ENCODE results near the gene SNURF.
A peak's percentile ranks its signal among the peaks of the same experiment; 100 is the strongest.
"Not testable (repeated sequence)": the region's sequence is repeated elsewhere in the genome, so short reads cannot be mapped to it uniquely, and the experiment has no call there.

SNURF gene

GRCh38 chr15:24956111-24956838, 1.5 kb downstream of the SNURF start:
- DNase-seq (ENCODE audit: low read depth): peak; percentile 63
- peak overlapping the region; percentile 91 for H3K4me3 ChIP-seq (ENCODE audit: low read length)
- TF ChIP-seq CTCF (conservative IDR thresholded peaks at IDR 0.05; ENCODE audit: low read length): no peak

- TF ChIP-seq CTCF (conservative IDR thresholded peaks at IDR 0.05; ENCODE audit: low read length): no peak
- H3K4me3 ChIP-seq (ENCODE audit: low read length): no peak overlapping the region
- no peak for DNase-seq (ENCODE audit: low read depth)
These were observed 2.9 kb downstream of the SNURF start for GRCh38 chr15:24957691-24958090.

GRCh38 chr15:24961967-24962366, 7.2 kb downstream of the SNURF start:
- no peak for TF ChIP-seq CTCF (conservative IDR thresholded peaks at IDR 0.05; ENCODE audit: low read length)
- no peak for DNase-seq (ENCODE audit: low read depth)
- no peak overlapping the region for H3K4me3 ChIP-seq (ENCODE audit: low read length)

- no peak for DNase-seq (ENCODE audit: low read depth)
- no peak overlapping the region for H3K4me3 ChIP-seq (ENCODE audit: low read length)
- no peak for TF ChIP-seq CTCF (conservative IDR thresholded peaks at IDR 0.05; ENCODE audit: low read length)
These were observed 8.1 kb downstream of the SNURF start for GRCh38 chr15:24962880-24963279.

GRCh38 chr15:24966364-24967103, 11.7 kb downstream of the SNURF start:
- no peak overlapping the region for H3K4me3 ChIP-seq (ENCODE audit: low read length)
- no peak for DNase-seq (ENCODE audit: low read depth)
- TF ChIP-seq CTCF (conservative IDR thresholded peaks at IDR 0.05; ENCODE audit: low read length): no peak

GRCh38 chr15:24971052-24971451, 16.3 kb downstream of the SNURF start:
- DNase-seq (ENCODE audit: low read depth): no peak
- TF ChIP-seq CTCF (conservative IDR thresholded peaks at IDR 0.05; ENCODE audit: low read length): no peak
- no peak overlapping the region for H3K4me3 ChIP-seq (ENCODE audit: low read length)

GRCh38 chr15:24971772-24972171, 17.0 kb downstream of the SNURF start:
- no peak for TF ChIP-seq CTCF (conservative IDR thresholded peaks at IDR 0.05; ENCODE audit: low read length)
- H3K4me3 ChIP-seq (ENCODE audit: low read length): no peak overlapping the region
- no peak for DNase-seq (ENCODE audit: low read depth)

GRCh38 chr15:24972707-24973106, 17.9 kb downstream of the SNURF start:
- DNase-seq (ENCODE audit: low read depth); H3K4me3 ChIP-seq (ENCODE audit: low read length): not testable (repeated sequence)
